Measurements from ENCODE around the gene NCR2. TPM values are rescaled to one million over a fixed set of nuclear protein-coding genes. Genes with fewer than 3 reads are reported as not detected.

The NCR2 gene
- total and polyA plus RNA-seq, 2 of the 13 experiments (the other 11 are each of a cell fraction or from before 2014, with no cell fraction given) = not detected

Small RNAs within 50 kb of the gene (small RNA-seq; reads per million reads assigned to genes)
- 0 reads per million in 3 experiments for gene RNU6-643P (ENCODE audit: insufficient read depth in 2 of 3, insufficient read length in 3 of 3, low read depth in 2 of 3, low replicate concordance in 1 of 3)

Other genes with a start within 250 kb of the NCR2 start
- gene TREML1, start 181.3 kb upstream of the NCR2 start, total RNA-seq (2016; rRNA removed; fragmentation: Illumina TruSeq; extraction: Trizol) = not detected in 2 replicates
- gene TREML1, start 181.3 kb upstream of the NCR2 start, polyA plus RNA-seq (2011; rRNA removed) = not detected in 2 replicates
- 0.11 TPM in 1 of 2 replicates, not detected in the other for gene TREM2, start 172.5 kb upstream of the NCR2 start, total RNA-seq (2016; rRNA removed; fragmentation: Illumina TruSeq; extraction: Trizol)
- gene TREM2, start 172.5 kb upstream of the NCR2 start, polyA plus RNA-seq (2011; rRNA removed) = not detected in 2 replicates
- gene TREML2, start 134.5 kb upstream of the NCR2 start, total RNA-seq (2016; rRNA removed; fragmentation: Illumina TruSeq; extraction: Trizol) = not detected in 2 replicates
- not detected in 2 replicates for gene TREML2, start 134.5 kb upstream of the NCR2 start, polyA plus RNA-seq (2011; rRNA removed)
- not detected in 2 replicates for gene TREML4, start 107.3 kb upstream of the NCR2 start, total RNA-seq (2016; rRNA removed; fragmentation: Illumina TruSeq; extraction: Trizol)
- not detected in 2 replicates for gene TREML4, start 107.3 kb upstream of the NCR2 start, polyA plus RNA-seq (2011; rRNA removed)
- not detected in 2 replicates for gene TREM1, start 48.9 kb upstream of the NCR2 start, total RNA-seq (2016; rRNA removed; fragmentation: Illumina TruSeq; extraction: Trizol)
- gene TREM1, start 48.9 kb upstream of the NCR2 start, polyA plus RNA-seq (2011; rRNA removed) = 0.27 and 0.49 TPM in 2 replicates
- 11.0 TPM in 2 replicates for gene FOXP4, start 210.8 kb downstream of the NCR2 start, total RNA-seq (2016; rRNA removed; fragmentation: Illumina TruSeq; extraction: Trizol)
- gene FOXP4, start 210.8 kb downstream of the NCR2 start, polyA plus RNA-seq (2011; rRNA removed) = 12.4 and 15.9 TPM in 2 replicates

All from HepG2 (cell line).